K562 (cell line): ENCODE results near the gene NINJ2. TPM values are rescaled to one million over a fixed set of nuclear protein-coding genes. Genes with fewer than 3 reads are reported as not detected.

Source experiments
- BACH1 ChIP-seq: fragments of 200-800 bp; sonication (Bioruptor generic); IDR thresholded peaks from 2 replicates; pipeline ENCODE4 v1.6.1; 2016; ENCODE audit warnings: missing genetic modification characterization, missing compliant biosample characterization
- BHLHE40 ChIP-seq: IDR thresholded peaks from 2 replicates; pipeline ENCODE4 v1.6.1; 2011; ENCODE audit warnings: low read length, improper control_type of control experiment
- CHD1 ChIP-seq: fragments of 200-600 bp; sonication (generic); IDR thresholded peaks from one replicate; pipeline ENCODE4 v1.6.1; 2012; ENCODE audit warnings: mild to moderate bottlenecking, moderate library complexity, low read length, inconsistent platforms
- ETS2 ChIP-seq: IDR thresholded peaks from 2 replicates; pipeline ENCODE4 v1.6.1; 2016; ENCODE audit warnings: borderline replicate concordance, missing genetic modification characterization, mild to moderate bottlenecking, moderate library complexity, missing compliant biosample characterization; ENCODE audit not compliant: poor library complexity, severe bottlenecking
- HNRNPH1 ChIP-seq: fragments of 200-400 bp; formaldehyde crosslinking; optimal IDR thresholded peaks from 2 replicates; pipeline ENCODE3; 2017; ENCODE audit warnings: low read depth, mild to moderate bottlenecking, low read length, moderate library complexity
- MAFF ChIP-seq: IDR thresholded peaks from 2 replicates; pipeline ENCODE4 v1.6.1; 2012; ENCODE audit warnings: low read length, improper control_type of control experiment
- TCF7 ChIP-seq: sonication (generic); IDR thresholded peaks from 2 replicates; pipeline ENCODE4 v1.6.1; 2016; ENCODE audit warnings: antibody characterized with exemption, borderline replicate concordance
- TCF7L2 ChIP-seq: fragments of 150-350 bp; IDR thresholded peaks from 2 replicates; pipeline ENCODE4 v1.6.1; 2016; ENCODE audit warnings: low read depth, mild to moderate bottlenecking, low read length, moderate library complexity
- TFAM ChIP-seq: fragments of 250-450 bp; sonication (Bioruptor Pico); conservative IDR thresholded peaks from 2 replicates; pipeline ENCODE4 v1.5.0; 2021; ENCODE audit warnings: mild to moderate bottlenecking, moderate library complexity
- ZBED1 ChIP-seq: IDR thresholded peaks from 2 replicates; pipeline ENCODE4 v1.6.1; 2014
- polyA plus RNA-seq, 8 experiments: library from polyadenylated mRNA; depleted of rRNA in 4 of 8; stranded (reverse) in 5 of 8; unstranded in 3 of 8; fragments of >200 nt; fragmentation: Nextera tagmentation in 2 of 8; fragmentation: Illumina TruSeq in 1 of 8; extraction: Ambion mirVana in 2 of 8; extraction: Trizol in 1 of 8; gene quantifications; 2 replicates each; pipeline versions ENCODE4 v1.2.1 to v1.2.3, GENCODE V29; 2011 to 2014; ENCODE audit warnings: inconsistent platforms in 1 of 8, missing spikeins in 1 of 8
- total RNA-seq, 7 experiments: library from RNA; depleted of rRNA in 6 of 7; stranded (reverse); fragments of >200 nt in 6 of 7; fragmentation: Illumina TruSeq in 2 of 7; extraction: Trizol in 2 of 7; gene quantifications; 2 replicates each; pipeline versions ENCODE4 v1.2.1 to v1.2.3, GENCODE V29; 2011 to 2021; ENCODE audit warnings: low replicate concordance in 1 of 7
- TF ChIP-seq, protein P1 (sequence below): IDR thresholded peaks from 2 replicates; pipeline ENCODE4 v1.6.1; 2014; ENCODE audit warnings: antibody characterized with exemption
- TF ChIP-seq, protein P2 (sequence below), 2 experiments: fragments of 450-650 bp in 1 of 2; sonication (generic) in 1 of 2; formaldehyde crosslinking in 1 of 2; IDR thresholded peaks in 1 of 2; conservative IDR thresholded peaks in 1 of 2; 2 replicates each; pipeline versions ENCODE4 v1.6.1 to v1.8.1; 2016 to 2023; ENCODE audit warnings: mild to moderate bottlenecking in 2 of 2, moderate library complexity in 2 of 2, inconsistent platforms in 1 of 2, missing genetic modification reagents in 1 of 2
- TF ChIP-seq, protein P3 (sequence below): fragments of 450-650 bp; formaldehyde crosslinking; IDR thresholded peaks from 2 replicates; pipeline ENCODE4 v1.4.0; 2020; ENCODE audit warnings: mild to moderate bottlenecking, moderate library complexity
- TF ChIP-seq, protein P4 (sequence below), 2 experiments: fragments of 150-350 bp in 1 of 2; IDR thresholded peaks; 2 replicates each; pipeline ENCODE4 v1.6.1; 2012 to 2016; ENCODE audit warnings: low read depth in 2 of 2, low read length in 2 of 2, mild to moderate bottlenecking in 1 of 2, moderate library complexity in 1 of 2
- TF ChIP-seq, protein P5 (sequence below): sonication (generic); formaldehyde crosslinking; IDR thresholded peaks from 2 replicates; pipeline ENCODE4 v1.9.0; 2022; ENCODE audit warnings: mild to moderate bottlenecking, missing genetic modification reagents
- TF ChIP-seq, protein P6 (sequence below): fragments of 250-450 bp; sonication (Bioruptor Pico); IDR thresholded peaks from 2 replicates; pipeline ENCODE4 v1.8.0; 2022; ENCODE audit warnings: inconsistent platforms

The NINJ2 gene
- total and polyA plus RNA-seq, 9 of the 15 experiments (the other 6 are each of a cell fraction or from before 2014, with no cell fraction given), result 2.6 to 16.0 (median 4.5) TPM

DNA sequence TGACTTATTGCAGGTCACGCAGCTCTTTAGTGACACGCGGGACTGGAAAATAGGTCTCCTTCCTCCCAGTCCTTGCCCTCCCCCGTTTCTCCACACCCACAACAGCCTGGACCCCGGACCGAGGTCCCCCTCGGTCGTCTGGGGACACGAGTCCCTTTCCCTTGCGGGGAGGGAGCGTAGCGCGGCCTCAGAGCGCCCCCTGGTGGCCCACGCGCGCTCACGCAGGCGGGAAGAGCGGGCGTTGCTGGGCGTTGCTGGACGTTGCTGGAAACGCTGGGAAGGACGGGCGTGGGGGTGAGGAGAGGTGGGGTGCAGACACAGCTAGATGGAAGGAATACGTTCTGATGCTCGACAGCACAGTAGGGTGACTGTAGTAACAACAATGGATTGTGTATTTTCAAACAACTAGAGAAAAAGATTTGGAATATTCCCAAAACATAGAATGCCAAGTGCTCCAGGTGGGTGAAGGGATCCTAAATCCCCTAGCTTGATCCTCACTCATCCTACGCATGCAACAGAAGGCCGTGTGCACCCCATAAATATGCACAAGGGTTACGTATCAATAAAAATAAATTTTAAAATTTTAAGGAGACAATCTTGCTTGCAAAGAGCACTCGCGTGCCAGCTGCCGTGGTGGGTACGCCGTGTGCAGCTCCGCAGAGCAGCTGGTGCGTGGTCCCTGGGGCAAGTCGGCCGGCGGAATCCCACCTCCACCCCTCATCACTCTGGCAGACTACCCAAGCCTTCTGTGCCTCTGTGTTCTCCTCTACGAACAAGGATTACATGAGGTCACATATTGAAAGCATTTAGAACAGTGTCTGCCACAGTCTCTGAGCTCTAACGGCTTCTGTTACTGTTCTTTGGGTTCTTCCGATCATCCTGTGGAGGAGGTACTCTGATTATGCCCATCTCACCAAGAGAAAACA lies 116.1 kb downstream of the NINJ2 start (continued):
- TF ChIP-seq BACH1, result no peak
- TF ChIP-seq, protein P1, sequence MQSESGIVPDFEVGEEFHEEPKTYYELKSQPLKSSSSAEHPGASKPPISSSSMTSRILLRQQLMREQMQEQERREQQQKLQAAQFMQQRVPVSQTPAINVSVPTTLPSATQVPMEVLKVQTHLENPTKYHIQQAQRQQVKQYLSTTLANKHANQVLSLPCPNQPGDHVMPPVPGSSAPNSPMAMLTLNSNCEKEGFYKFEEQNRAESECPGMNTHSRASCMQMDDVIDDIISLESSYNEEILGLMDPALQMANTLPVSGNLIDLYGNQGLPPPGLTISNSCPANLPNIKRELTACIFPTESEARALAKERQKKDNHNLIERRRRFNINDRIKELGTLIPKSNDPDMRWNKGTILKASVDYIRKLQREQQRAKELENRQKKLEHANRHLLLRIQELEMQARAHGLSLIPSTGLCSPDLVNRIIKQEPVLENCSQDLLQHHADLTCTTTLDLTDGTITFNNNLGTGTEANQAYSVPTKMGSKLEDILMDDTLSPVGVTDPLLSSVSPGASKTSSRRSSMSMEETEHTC, result no peak
- TF ChIP-seq BHLHE40, result 0 out of 2 replicates have a peak, but pooled peaks have one; percentile 13
- no peak for TF ChIP-seq TCF7
- no peak for TF ChIP-seq ZBED1
- TF ChIP-seq MAFF, result no peak
- TF ChIP-seq TFAM (CRISPR knock-in tag), result no peak
- no peak for TF ChIP-seq CHD1
- TF ChIP-seq ETS2 (tag), result no peak
- no peak for TF ChIP-seq HNRNPH1
- TF ChIP-seq, protein P2, sequence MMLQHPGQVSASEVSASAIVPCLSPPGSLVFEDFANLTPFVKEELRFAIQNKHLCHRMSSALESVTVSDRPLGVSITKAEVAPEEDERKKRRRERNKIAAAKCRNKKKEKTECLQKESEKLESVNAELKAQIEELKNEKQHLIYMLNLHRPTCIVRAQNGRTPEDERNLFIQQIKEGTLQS (IDR thresholded peaks at IDR 0.05), result no peak
- TF ChIP-seq, protein P2 (CRISPR knock-in tag; conservative IDR thresholded peaks at IDR 0.05), result no peak
- TF ChIP-seq, protein P3, sequence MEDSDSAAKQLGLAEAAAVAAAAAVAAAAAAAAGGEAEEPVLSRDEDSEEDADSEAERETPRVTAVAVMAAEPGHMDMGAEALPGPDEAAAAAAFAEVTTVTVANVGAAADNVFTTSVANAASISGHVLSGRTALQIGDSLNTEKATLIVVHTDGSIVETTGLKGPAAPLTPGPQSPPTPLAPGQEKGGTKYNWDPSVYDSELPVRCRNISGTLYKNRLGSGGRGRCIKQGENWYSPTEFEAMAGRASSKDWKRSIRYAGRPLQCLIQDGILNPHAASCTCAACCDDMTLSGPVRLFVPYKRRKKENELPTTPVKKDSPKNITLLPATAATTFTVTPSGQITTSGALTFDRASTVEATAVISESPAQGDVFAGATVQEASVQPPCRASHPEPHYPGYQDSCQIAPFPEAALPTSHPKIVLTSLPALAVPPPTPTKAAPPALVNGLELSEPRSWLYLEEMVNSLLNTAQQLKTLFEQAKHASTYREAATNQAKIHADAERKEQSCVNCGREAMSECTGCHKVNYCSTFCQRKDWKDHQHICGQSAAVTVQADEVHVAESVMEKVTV (CRISPR knock-in tag), result peak; percentile 61
- TF ChIP-seq, protein P4, sequence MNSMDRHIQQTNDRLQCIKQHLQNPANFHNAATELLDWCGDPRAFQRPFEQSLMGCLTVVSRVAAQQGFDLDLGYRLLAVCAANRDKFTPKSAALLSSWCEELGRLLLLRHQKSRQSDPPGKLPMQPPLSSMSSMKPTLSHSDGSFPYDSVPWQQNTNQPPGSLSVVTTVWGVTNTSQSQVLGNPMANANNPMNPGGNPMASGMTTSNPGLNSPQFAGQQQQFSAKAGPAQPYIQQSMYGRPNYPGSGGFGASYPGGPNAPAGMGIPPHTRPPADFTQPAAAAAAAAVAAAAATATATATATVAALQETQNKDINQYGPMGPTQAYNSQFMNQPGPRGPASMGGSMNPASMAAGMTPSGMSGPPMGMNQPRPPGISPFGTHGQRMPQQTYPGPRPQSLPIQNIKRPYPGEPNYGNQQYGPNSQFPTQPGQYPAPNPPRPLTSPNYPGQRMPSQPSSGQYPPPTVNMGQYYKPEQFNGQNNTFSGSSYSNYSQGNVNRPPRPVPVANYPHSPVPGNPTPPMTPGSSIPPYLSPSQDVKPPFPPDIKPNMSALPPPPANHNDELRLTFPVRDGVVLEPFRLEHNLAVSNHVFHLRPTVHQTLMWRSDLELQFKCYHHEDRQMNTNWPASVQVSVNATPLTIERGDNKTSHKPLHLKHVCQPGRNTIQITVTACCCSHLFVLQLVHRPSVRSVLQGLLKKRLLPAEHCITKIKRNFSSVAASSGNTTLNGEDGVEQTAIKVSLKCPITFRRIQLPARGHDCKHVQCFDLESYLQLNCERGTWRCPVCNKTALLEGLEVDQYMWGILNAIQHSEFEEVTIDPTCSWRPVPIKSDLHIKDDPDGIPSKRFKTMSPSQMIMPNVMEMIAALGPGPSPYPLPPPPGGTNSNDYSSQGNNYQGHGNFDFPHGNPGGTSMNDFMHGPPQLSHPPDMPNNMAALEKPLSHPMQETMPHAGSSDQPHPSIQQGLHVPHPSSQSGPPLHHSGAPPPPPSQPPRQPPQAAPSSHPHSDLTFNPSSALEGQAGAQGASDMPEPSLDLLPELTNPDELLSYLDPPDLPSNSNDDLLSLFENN (IDR thresholded peaks at IDR 0.05; ENCODE audit: low read depth in 2 of 2, low read length in 2 of 2), result no peak
- no peak for TF ChIP-seq TCF7L2
- TF ChIP-seq, protein P5, sequence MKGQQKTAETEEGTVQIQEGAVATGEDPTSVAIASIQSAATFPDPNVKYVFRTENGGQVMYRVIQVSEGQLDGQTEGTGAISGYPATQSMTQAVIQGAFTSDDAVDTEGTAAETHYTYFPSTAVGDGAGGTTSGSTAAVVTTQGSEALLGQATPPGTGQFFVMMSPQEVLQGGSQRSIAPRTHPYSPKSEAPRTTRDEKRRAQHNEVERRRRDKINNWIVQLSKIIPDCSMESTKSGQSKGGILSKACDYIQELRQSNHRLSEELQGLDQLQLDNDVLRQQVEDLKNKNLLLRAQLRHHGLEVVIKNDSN, result no peak
- TF ChIP-seq, protein P6, sequence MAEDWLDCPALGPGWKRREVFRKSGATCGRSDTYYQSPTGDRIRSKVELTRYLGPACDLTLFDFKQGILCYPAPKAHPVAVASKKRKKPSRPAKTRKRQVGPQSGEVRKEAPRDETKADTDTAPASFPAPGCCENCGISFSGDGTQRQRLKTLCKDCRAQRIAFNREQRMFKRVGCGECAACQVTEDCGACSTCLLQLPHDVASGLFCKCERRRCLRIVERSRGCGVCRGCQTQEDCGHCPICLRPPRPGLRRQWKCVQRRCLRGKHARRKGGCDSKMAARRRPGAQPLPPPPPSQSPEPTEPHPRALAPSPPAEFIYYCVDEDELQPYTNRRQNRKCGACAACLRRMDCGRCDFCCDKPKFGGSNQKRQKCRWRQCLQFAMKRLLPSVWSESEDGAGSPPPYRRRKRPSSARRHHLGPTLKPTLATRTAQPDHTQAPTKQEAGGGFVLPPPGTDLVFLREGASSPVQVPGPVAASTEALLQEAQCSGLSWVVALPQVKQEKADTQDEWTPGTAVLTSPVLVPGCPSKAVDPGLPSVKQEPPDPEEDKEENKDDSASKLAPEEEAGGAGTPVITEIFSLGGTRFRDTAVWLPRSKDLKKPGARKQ, result no peak
